Measurements from ENCODE around the gene RFC5.
"Not testable (repeated sequence)": the region's sequence is repeated elsewhere in the genome, so short reads cannot be mapped to it uniquely, and the experiment has no call there.

The RFC5 gene

DNA sequence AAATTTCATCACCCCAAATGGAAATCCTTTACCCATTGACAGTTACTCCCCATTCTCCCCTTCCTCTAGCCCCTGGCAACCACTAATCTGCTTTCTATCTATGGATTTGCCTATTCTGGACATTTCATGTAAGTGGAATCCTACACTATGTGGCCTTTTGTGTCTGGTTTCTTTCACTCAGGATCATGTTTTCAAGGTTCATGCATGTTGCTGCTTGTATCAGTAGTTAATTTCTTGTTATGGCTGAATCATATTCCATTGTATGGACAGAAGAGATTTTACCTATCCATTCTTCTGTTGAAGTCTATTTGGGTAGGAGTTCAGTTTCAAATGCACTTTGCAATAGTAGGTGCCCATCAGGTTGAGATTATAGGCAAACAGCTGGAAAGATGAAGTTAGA, 1.4 kb downstream of the RFC5 start:
- TF ChIP-seq LEF1 (IDR thresholded peaks at IDR 0.05; ENCODE audit: borderline replicate concordance), result no peak
- TF ChIP-seq L3MBTL2 (conservative IDR thresholded peaks at IDR 0.05), result no peak
- TF ChIP-seq ZNF384 (IDR thresholded peaks at IDR 0.05), result no peak
- TF ChIP-seq NFRKB (IDR thresholded peaks at IDR 0.05), result no peak
- TF ChIP-seq SUZ12 (IDR thresholded peaks at IDR 0.05), result no peak
- no peak for TF ChIP-seq CTBP1 (IDR thresholded peaks at IDR 0.05; ENCODE audit: borderline replicate concordance)
- TF ChIP-seq ELF4 (IDR thresholded peaks at IDR 0.05), result no peak
- TF ChIP-seq, protein P1, sequence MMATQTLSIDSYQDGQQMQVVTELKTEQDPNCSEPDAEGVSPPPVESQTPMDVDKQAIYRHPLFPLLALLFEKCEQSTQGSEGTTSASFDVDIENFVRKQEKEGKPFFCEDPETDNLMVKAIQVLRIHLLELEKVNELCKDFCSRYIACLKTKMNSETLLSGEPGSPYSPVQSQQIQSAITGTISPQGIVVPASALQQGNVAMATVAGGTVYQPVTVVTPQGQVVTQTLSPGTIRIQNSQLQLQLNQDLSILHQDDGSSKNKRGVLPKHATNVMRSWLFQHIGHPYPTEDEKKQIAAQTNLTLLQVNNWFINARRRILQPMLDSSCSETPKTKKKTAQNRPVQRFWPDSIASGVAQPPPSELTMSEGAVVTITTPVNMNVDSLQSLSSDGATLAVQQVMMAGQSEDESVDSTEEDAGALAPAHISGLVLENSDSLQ (IDR thresholded peaks at IDR 0.05), result no peak
- TF ChIP-seq TARDBP (IDR thresholded peaks at IDR 0.05), result no peak
- TF ChIP-seq ARNT (IDR thresholded peaks at IDR 0.05), result no peak
- TF ChIP-seq BHLHE40 (IDR thresholded peaks at IDR 0.05; ENCODE audit: borderline replicate concordance), result no peak
- no peak for TF ChIP-seq FOXA1 (IDR thresholded peaks at IDR 0.05)
- ChIA-PET POLR2A (interaction anchor here (1.0 to 1.9 kb wide), 2 partner anchors 56 to 140 kb away, joined by 3 to 7 read pairs; no protein-coding TSS in a partner anchor), CTCF (no interaction called here)
- DNase-seq (ENCODE audit: extremely low spot score), result no peak

DNA sequence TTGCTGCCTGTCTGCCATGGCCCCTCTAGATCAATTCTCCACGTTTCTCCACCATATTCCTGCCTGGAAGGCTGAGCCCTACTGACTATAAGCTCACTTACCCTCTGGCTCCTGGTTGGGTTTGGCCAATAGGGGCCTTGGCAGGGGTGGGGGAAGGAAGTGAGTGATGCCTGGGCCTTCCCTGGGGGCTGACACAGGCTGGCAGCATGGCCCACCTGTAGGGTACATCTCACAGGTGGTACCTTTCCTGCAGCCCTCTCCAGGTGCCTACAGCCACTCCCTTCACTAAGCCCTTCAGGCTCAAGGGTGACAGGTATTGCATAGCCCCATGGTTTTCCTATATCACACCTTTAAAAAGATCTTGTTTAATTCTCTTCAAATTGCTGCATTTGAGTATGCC, 3.5 kb downstream of the RFC5 start:
- no peak for TF ChIP-seq TARDBP (IDR thresholded peaks at IDR 0.05)
- no peak for TF ChIP-seq ARNT (IDR thresholded peaks at IDR 0.05)
- no peak for TF ChIP-seq FOXK2 (IDR thresholded peaks at IDR 0.05)
- TF ChIP-seq FOXM1 (IDR thresholded peaks at IDR 0.05; ENCODE audit: borderline replicate concordance), result no peak
- no peak for TF ChIP-seq CTBP1 (IDR thresholded peaks at IDR 0.05; ENCODE audit: borderline replicate concordance)
- ChIA-PET CTCF (no interaction called here), POLR2A (no interaction called here)
- DNase-seq (ENCODE audit: extremely low spot score), result no peak

DNA sequence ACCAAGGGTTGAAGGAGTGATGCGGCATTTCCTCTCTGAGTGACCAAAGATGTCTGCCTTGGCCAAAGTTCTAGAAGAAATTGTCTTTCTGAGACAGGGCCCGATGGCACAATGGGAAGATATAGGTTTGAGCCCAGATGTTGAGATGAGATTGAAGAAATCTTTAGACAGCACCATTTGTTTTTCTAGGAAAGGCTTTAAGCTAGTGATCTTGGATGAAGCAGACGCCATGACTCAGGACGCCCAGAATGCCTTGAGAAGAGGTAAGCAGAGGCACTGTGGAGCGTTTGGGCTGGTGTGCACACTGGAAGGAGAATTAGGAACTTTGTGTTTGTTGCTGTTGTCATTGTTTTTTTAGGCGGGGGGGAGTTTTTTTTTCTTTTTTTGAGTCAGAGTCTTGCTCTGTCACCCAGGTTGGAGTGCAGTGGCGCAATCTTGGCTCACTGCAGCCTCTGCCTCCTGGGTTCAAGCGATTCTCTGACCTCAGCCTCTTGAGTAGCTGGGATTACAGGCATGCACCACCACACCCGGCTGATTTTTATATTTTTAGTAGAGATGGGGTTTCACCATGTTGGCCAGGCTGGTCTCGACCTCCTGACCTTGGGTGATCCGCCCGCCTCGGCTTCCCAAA, 5.7 kb downstream of the RFC5 start:
- DNase-seq (ENCODE audit: extremely low spot score); POLR2A ChIA-PET; CTCF ChIA-PET: not testable (repeated sequence)

DNA sequence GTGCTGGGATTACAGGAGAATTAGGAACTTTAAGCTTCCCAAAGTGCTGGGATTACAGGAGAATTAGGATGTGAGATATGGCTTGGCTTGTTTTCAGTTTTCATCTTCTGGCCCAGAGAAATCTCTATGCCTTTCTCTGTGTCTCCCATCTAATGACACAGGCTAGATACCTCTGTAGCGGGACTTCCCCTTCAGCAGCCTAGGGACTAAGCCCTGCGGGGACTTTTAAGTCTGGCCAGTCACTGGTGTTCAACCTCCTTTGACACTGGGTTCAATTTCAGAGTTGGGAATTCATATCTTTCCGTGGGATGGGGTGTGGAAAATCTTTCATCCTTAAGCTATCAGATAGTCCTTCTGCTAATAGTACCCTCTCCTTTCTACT, 6.2 kb downstream of the RFC5 start:
- ChIA-PET CTCF (no interaction called here), POLR2A (no interaction called here)
- TF ChIP-seq CTBP1 (IDR thresholded peaks at IDR 0.05; ENCODE audit: borderline replicate concordance) (no peak), HDGF (IDR thresholded peaks at IDR 0.05; ENCODE audit: borderline replicate concordance) (no peak), FOXM1 (IDR thresholded peaks at IDR 0.05; ENCODE audit: borderline replicate concordance) (no peak), NFRKB (IDR thresholded peaks at IDR 0.05) (no peak), ELF4 (IDR thresholded peaks at IDR 0.05) (no peak)
- DNase-seq (ENCODE audit: extremely low spot score), result no peak

DNA sequence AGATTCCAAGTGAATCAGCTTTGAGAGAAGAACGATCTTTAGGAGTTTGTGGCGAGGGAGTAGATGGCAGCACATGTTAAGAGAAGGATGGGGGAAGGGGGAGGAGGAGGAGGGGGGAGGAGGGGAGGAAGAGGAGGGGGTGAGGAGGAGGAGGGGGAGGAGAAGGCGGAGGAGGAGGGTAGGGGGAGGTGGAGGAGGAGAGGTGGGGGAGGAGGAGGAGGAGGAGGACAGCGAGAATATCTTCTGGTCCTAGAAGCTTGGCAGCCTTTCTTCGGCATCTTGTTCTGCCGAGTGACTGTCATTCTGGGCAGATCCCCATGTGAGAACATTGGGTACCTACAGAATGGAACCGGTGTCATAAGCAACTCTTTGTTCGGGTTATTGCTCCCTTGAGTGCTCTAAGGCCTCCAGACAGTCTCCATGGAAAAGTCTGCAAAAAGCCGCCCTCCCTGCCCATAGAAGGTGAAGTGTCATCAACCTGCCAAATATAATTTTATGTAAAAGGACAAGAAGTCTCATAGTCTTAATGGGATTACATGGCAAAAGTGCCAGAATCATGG, 6.9 kb downstream of the RFC5 start:
- TF ChIP-seq ELF4 (IDR thresholded peaks at IDR 0.05), result no peak
- no peak for TF ChIP-seq NFRKB (IDR thresholded peaks at IDR 0.05)
- TF ChIP-seq FOXK2 (IDR thresholded peaks at IDR 0.05), result no peak
- TF ChIP-seq CTBP1 (IDR thresholded peaks at IDR 0.05; ENCODE audit: borderline replicate concordance), result no peak
- TF ChIP-seq, protein P1 (IDR thresholded peaks at IDR 0.05), result no peak
- no peak for TF ChIP-seq ZNF384 (IDR thresholded peaks at IDR 0.05)
- no peak for TF ChIP-seq LEF1 (IDR thresholded peaks at IDR 0.05; ENCODE audit: borderline replicate concordance)
- no peak for TF ChIP-seq L3MBTL2 (conservative IDR thresholded peaks at IDR 0.05)
- no peak for TF ChIP-seq ARNT (IDR thresholded peaks at IDR 0.05)
- ChIA-PET CTCF (no interaction called here), POLR2A (no interaction called here)
- no peak for DNase-seq (ENCODE audit: extremely low spot score)

DNA sequence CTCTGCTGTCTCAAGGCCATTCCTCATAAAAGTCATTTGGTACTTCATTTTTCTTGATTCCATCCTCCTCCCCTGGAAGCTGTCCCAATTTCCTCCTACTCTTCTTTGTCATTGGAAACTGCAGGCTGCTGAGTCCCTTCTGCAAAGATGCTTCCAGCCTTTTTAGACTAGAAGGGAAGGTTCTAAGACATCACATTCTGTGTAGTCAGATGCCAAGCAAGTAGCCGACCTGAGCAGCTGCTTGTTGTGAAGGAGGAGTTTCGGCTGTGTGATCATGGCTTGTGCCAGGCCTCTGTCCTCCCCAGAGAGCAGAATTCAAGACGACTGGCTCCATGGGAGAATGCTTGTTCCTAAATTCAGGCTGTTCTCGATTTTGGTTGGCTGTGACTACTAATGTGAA, 8.7 kb downstream of the RFC5 start:
- ChIA-PET POLR2A (interaction anchor here (2.3 kb wide), 1 partner anchor 9 kb away, joined by 7 read pairs; the partner anchor contains the start of gene RFC5), CTCF (no interaction called here)
- TF ChIP-seq ELF4 (IDR thresholded peaks at IDR 0.05) (no peak), CTBP1 (IDR thresholded peaks at IDR 0.05; ENCODE audit: borderline replicate concordance) (no peak), ZNF384 (IDR thresholded peaks at IDR 0.05) (no peak), SP1 (IDR thresholded peaks at IDR 0.05) (no peak), FOXA1 (IDR thresholded peaks at IDR 0.05) (no peak), HDGF (IDR thresholded peaks at IDR 0.05; ENCODE audit: borderline replicate concordance) (no peak), NFRKB (IDR thresholded peaks at IDR 0.05) (no peak), FOXK2 (IDR thresholded peaks at IDR 0.05) (no peak), LEF1 (IDR thresholded peaks at IDR 0.05; ENCODE audit: borderline replicate concordance) (no peak), FOXM1 (IDR thresholded peaks at IDR 0.05; ENCODE audit: borderline replicate concordance) (no peak), ARNT (IDR thresholded peaks at IDR 0.05) (no peak), L3MBTL2 (conservative IDR thresholded peaks at IDR 0.05) (no peak), SUZ12 (IDR thresholded peaks at IDR 0.05) (no peak), BHLHE40 (IDR thresholded peaks at IDR 0.05; ENCODE audit: borderline replicate concordance) (no peak), TARDBP (IDR thresholded peaks at IDR 0.05) (no peak)
- TF ChIP-seq, protein P1 (IDR thresholded peaks at IDR 0.05), result no peak
- DNase-seq (ENCODE audit: extremely low spot score), result no peak

DNA sequence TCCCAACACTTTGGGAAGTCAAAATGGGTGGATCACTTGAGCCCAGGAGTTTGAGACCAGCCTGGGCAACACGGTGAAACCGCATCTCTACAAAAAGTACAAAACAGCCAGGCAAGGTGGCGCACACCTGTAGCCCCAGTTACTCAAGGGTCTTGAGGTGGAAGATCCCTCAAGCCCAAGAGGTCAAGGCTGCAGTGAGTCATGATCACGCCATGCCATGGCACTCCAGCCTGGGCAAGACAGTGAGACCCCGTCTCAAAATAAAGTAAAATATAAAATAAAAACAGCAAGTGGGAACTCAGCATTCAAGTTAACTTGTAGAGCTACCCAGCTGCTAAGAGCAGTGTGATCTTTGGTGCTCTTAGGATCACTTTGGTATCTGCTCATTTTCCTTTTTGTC, 12.7 kb downstream of the RFC5 start:
- TF ChIP-seq CTBP1 (IDR thresholded peaks at IDR 0.05; ENCODE audit: borderline replicate concordance) (no peak), SUZ12 (IDR thresholded peaks at IDR 0.05) (no peak), FOXA1 (IDR thresholded peaks at IDR 0.05) (no peak), L3MBTL2 (conservative IDR thresholded peaks at IDR 0.05) (no peak), FOXK2 (IDR thresholded peaks at IDR 0.05) (no peak), ZNF384 (IDR thresholded peaks at IDR 0.05) (no peak), FOXM1 (IDR thresholded peaks at IDR 0.05; ENCODE audit: borderline replicate concordance) (no peak), HDGF (IDR thresholded peaks at IDR 0.05; ENCODE audit: borderline replicate concordance) (no peak), BHLHE40 (IDR thresholded peaks at IDR 0.05; ENCODE audit: borderline replicate concordance) (no peak), TARDBP (IDR thresholded peaks at IDR 0.05) (no peak), ARNT (IDR thresholded peaks at IDR 0.05) (no peak), LEF1 (IDR thresholded peaks at IDR 0.05; ENCODE audit: borderline replicate concordance) (no peak), SP1 (IDR thresholded peaks at IDR 0.05) (no peak)
- TF ChIP-seq, protein P1 (IDR thresholded peaks at IDR 0.05), result no peak
- POLR2A ChIA-PET, result interaction anchor here (1.3 kb wide), 1 partner anchor 13 kb away, joined by 3 read pairs; the partner anchor contains the start of gene RFC5
- DNase-seq (ENCODE audit: extremely low spot score), result no peak
- CTCF ChIA-PET, result no interaction called here
